ENCODE results near the gene MIP.
"Not testable (repeated sequence)": the region's sequence is repeated elsewhere in the genome, so short reads cannot be mapped to it uniquely, and the experiment has no call there.

MIP gene

DNA sequence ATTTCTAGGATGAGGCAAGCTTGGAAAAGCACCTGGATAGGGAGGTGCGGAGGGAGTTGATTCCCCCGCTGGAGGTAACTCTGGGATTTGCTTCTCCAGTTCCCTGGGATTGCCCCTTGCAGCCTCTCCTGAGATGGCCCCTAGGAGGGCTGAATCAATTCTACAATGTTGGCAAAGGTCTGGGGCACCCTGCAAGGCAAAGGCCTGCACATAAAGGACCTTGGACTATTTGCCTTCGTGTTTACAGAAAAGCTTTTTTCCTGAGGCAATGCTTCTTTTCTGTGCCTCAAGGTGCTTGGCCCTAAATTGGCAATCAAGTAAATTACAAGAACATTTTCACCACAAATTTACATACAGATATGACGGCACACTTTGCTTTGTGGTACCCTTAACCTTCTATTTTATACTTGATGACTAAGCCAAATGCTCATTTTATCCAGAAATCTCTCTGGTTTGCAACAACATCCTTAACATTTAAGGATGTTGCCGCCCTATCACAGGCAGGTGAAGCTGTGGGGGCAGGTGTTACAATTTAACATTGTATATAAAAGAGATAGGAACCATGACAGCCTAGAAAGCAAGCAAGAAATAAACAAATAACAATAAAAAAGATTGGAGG, 45.5 kb downstream of the MIP start:
- H3K27me3 ChIP-seq (ENCODE audit: insufficient read depth, low read length, poor library complexity, severe bottlenecking) = no peaks in the 10 kb centered on the region
- H3K36me3 ChIP-seq (ENCODE audit: insufficient read depth, low read length) = no peaks in the 10 kb centered on the region
- H3K79me2 ChIP-seq (ENCODE audit: insufficient read depth, low read length) = no peaks in the 10 kb centered on the region
- no peak overlapping the region for H3K4me2 ChIP-seq (ENCODE audit: low read depth, low read length, poor library complexity, severe bottlenecking)
- H3K4me3 ChIP-seq (ENCODE audit: low read length, poor library complexity, severe bottlenecking) = no peak overlapping the region
- no peaks in the 10 kb centered on the region for H4K20me1 ChIP-seq (ENCODE audit: insufficient read depth, low read length, poor library complexity, severe bottlenecking)
- H3F3A ChIP-seq (ENCODE audit: low read depth) = no peaks in the 10 kb centered on the region
- H3K9me3 ChIP-seq (ENCODE audit: insufficient read depth, low read depth, low read length) = no peaks in the 10 kb centered on the region
- H3K9me2 ChIP-seq (replicated peaks; ENCODE audit: low read depth, low read length) = no peaks in the 10 kb centered on the region
- no peak overlapping the region for H3K9ac ChIP-seq (ENCODE audit: low read depth, low read length, poor library complexity, severe bottlenecking)
- H2AFZ ChIP-seq (ENCODE audit: low read length) = no peak overlapping the region
- TF ChIP-seq, protein P1, sequence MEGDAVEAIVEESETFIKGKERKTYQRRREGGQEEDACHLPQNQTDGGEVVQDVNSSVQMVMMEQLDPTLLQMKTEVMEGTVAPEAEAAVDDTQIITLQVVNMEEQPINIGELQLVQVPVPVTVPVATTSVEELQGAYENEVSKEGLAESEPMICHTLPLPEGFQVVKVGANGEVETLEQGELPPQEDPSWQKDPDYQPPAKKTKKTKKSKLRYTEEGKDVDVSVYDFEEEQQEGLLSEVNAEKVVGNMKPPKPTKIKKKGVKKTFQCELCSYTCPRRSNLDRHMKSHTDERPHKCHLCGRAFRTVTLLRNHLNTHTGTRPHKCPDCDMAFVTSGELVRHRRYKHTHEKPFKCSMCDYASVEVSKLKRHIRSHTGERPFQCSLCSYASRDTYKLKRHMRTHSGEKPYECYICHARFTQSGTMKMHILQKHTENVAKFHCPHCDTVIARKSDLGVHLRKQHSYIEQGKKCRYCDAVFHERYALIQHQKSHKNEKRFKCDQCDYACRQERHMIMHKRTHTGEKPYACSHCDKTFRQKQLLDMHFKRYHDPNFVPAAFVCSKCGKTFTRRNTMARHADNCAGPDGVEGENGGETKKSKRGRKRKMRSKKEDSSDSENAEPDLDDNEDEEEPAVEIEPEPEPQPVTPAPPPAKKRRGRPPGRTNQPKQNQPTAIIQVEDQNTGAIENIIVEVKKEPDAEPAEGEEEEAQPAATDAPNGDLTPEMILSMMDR (conservative IDR thresholded peaks at IDR 0.05; ENCODE audit: low read length) = no peak
- H3K4me1 ChIP-seq (ENCODE audit: insufficient read depth, low read length, poor library complexity, severe bottlenecking) = no peaks in the 10 kb centered on the region

DNA sequence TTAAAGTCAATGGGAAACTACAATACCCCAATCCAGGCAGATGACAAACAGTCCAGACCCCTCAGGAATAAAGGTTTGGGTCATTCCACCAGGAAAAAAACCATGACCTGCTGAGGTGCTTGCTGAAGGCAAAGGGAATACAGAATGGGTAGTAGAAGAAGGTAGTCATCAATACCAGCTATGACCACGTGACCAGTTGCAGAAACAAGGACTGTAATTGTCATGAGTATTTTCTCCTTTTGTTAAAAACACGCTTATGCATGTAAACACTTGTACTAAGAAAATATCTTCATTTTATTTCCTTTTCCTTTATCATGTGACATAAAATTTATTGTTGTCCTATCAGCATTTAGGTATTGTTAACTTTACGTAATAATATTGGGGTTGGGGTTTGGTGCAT, 50.2 kb downstream of the MIP start:
- not testable (repeated sequence) for H2AFZ ChIP-seq (ENCODE audit: low read length); H3K9ac ChIP-seq (ENCODE audit: low read depth, low read length, poor library complexity, severe bottlenecking); H3K9me2 ChIP-seq (replicated peaks; ENCODE audit: low read depth, low read length); H3K27me3 ChIP-seq (ENCODE audit: insufficient read depth, low read length, poor library complexity, severe bottlenecking); H3K4me3 ChIP-seq (ENCODE audit: low read length, poor library complexity, severe bottlenecking); H3K4me1 ChIP-seq (ENCODE audit: insufficient read depth, low read length, poor library complexity, severe bottlenecking); H3F3A ChIP-seq (ENCODE audit: low read depth); H3K36me3 ChIP-seq (ENCODE audit: insufficient read depth, low read length); H3K79me2 ChIP-seq (ENCODE audit: insufficient read depth, low read length); H3K9me3 ChIP-seq (ENCODE audit: insufficient read depth, low read depth, low read length); H4K20me1 ChIP-seq (ENCODE audit: insufficient read depth, low read length, poor library complexity, severe bottlenecking); H3K4me2 ChIP-seq (ENCODE audit: low read depth, low read length, poor library complexity, severe bottlenecking)

DNA sequence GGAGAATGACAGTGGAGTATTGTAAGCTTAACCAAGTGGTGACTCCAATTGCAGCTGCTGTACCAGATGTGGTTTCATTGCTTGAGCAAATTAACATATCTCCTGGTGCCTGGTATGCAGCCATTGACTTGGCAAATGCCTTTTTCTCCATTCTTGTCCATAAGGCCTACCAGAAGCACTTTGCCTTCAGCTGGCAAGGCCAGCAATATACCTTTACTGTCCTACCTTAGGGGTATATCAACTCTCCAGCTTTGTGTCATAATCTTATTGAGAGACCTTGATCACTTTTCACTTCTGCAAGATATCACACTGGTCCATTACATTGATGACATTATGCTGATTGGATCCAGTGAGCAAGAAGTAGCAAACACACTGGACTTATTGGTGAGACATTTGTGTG, 52.8 kb downstream of the MIP start:
- not testable (repeated sequence) for H4K20me1 ChIP-seq (ENCODE audit: insufficient read depth, low read length, poor library complexity, severe bottlenecking); H3K4me1 ChIP-seq (ENCODE audit: insufficient read depth, low read length, poor library complexity, severe bottlenecking); H2AFZ ChIP-seq (ENCODE audit: low read length); H3F3A ChIP-seq (ENCODE audit: low read depth); H3K79me2 ChIP-seq (ENCODE audit: insufficient read depth, low read length); H3K9me3 ChIP-seq (ENCODE audit: insufficient read depth, low read depth, low read length); H3K9ac ChIP-seq (ENCODE audit: low read depth, low read length, poor library complexity, severe bottlenecking); H3K4me2 ChIP-seq (ENCODE audit: low read depth, low read length, poor library complexity, severe bottlenecking); H3K9me2 ChIP-seq (replicated peaks; ENCODE audit: low read depth, low read length); H3K36me3 ChIP-seq (ENCODE audit: insufficient read depth, low read length); H3K27me3 ChIP-seq (ENCODE audit: insufficient read depth, low read length, poor library complexity, severe bottlenecking); H3K4me3 ChIP-seq (ENCODE audit: low read length, poor library complexity, severe bottlenecking)

DNA sequence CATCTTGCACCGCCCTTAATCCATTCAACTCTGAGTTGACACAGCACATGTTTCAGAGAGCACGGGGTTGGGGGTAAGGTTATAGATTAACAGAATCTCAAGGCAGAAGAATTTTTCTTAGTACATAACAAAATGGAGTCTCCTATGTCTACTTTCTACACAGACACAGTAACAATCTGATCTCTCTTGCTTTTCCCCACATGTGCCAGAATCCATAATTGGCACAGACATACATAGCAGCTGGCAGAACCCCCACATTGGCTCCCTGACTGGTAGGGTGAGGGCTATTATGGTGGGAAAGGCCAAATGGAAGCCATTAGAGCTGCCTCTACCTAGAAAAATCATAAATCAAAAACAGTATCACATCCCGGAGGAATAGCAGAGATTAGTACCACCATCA, 53.3 kb downstream of the MIP start:
- H3K27me3 ChIP-seq (ENCODE audit: insufficient read depth, low read length, poor library complexity, severe bottlenecking); H3K4me2 ChIP-seq (ENCODE audit: low read depth, low read length, poor library complexity, severe bottlenecking); H2AFZ ChIP-seq (ENCODE audit: low read length); H3K4me1 ChIP-seq (ENCODE audit: insufficient read depth, low read length, poor library complexity, severe bottlenecking); H3K9me2 ChIP-seq (replicated peaks; ENCODE audit: low read depth, low read length); H3K9ac ChIP-seq (ENCODE audit: low read depth, low read length, poor library complexity, severe bottlenecking); H3F3A ChIP-seq (ENCODE audit: low read depth); H3K36me3 ChIP-seq (ENCODE audit: insufficient read depth, low read length); H3K79me2 ChIP-seq (ENCODE audit: insufficient read depth, low read length); H3K4me3 ChIP-seq (ENCODE audit: low read length, poor library complexity, severe bottlenecking); H3K9me3 ChIP-seq (ENCODE audit: insufficient read depth, low read depth, low read length); H4K20me1 ChIP-seq (ENCODE audit: insufficient read depth, low read length, poor library complexity, severe bottlenecking): not testable (repeated sequence)
